ENCODE measurements around the gene LRRC3.

DNA sequence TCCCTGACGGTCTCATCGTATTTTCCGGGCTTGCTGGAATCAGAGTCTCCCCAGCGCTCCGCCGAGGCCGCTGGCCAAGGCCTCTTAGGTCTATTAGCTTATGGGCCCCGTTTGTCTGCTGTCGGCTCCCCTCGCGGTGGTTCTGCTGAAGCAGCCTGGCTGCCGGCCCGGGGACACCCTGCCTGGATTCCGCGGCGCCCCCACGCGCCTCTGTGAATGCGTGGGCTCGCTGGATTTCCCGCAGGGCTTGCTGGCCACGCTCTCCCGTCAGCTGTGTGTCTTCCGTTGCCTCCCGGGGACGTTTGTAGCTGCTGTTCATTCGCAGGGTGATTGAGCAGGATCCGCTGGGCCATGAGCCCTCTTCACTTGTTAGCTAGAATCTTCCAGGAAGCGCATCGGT lies 8.4 kb downstream of the LRRC3 start:
- TF ChIP-seq POLR2A (IDR thresholded peaks at IDR 0.05; ENCODE audit: control extremely low read depth in 1 of 2, low read depth in 2 of 2, low read length in 2 of 2) (no peak), SP2 (IDR thresholded peaks at IDR 0.05; ENCODE audit: low read length) (no peak), SP1 (IDR thresholded peaks at IDR 0.05; ENCODE audit: low read depth, low read length) (no peak), EZH2 (IDR thresholded peaks at IDR 0.05; ENCODE audit: low read depth, low read length, severe bottlenecking) (no peak), CBX5 (IDR thresholded peaks at IDR 0.05; ENCODE audit: low read depth, low read length) (no peak), EP300 (IDR thresholded peaks at IDR 0.05; ENCODE audit: borderline replicate concordance in 1 of 2, low read depth in 2 of 2, low read length in 2 of 2) (no peak), GABPA (IDR thresholded peaks at IDR 0.05; ENCODE audit: borderline replicate concordance, insufficient read depth, low read length) (no peak), CEBPB (IDR thresholded peaks at IDR 0.05; ENCODE audit: low read depth, low read length) (no peak), JUND (IDR thresholded peaks at IDR 0.05; ENCODE audit: low read length) (no peak), POLR2AphosphoS5 (IDR thresholded peaks at IDR 0.05; ENCODE audit: low read depth, low read length) (no peak), ZNF274 (IDR thresholded peaks at IDR 0.05; ENCODE audit: borderline replicate concordance, extremely low read depth, low read length) (no peak)
- TF ChIP-seq, protein P1, sequence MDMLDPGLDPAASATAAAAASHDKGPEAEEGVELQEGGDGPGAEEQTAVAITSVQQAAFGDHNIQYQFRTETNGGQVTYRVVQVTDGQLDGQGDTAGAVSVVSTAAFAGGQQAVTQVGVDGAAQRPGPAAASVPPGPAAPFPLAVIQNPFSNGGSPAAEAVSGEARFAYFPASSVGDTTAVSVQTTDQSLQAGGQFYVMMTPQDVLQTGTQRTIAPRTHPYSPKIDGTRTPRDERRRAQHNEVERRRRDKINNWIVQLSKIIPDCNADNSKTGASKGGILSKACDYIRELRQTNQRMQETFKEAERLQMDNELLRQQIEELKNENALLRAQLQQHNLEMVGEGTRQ (IDR thresholded peaks at IDR 0.05; ENCODE audit: low read length), result no peak
- TF ChIP-seq, protein P2, sequence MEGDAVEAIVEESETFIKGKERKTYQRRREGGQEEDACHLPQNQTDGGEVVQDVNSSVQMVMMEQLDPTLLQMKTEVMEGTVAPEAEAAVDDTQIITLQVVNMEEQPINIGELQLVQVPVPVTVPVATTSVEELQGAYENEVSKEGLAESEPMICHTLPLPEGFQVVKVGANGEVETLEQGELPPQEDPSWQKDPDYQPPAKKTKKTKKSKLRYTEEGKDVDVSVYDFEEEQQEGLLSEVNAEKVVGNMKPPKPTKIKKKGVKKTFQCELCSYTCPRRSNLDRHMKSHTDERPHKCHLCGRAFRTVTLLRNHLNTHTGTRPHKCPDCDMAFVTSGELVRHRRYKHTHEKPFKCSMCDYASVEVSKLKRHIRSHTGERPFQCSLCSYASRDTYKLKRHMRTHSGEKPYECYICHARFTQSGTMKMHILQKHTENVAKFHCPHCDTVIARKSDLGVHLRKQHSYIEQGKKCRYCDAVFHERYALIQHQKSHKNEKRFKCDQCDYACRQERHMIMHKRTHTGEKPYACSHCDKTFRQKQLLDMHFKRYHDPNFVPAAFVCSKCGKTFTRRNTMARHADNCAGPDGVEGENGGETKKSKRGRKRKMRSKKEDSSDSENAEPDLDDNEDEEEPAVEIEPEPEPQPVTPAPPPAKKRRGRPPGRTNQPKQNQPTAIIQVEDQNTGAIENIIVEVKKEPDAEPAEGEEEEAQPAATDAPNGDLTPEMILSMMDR (IDR thresholded peaks at IDR 0.05; ENCODE audit: control extremely low read depth in 1 of 3, insufficient read depth in 1 of 3, low read depth in 1 of 3, low read length in 3 of 3), result 0 out of 4 replicates have a peak, but pooled peaks of 1 of the 3 experiments have one; percentile 3
- TF ChIP-seq, protein P3, sequence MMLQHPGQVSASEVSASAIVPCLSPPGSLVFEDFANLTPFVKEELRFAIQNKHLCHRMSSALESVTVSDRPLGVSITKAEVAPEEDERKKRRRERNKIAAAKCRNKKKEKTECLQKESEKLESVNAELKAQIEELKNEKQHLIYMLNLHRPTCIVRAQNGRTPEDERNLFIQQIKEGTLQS (IDR thresholded peaks at IDR 0.05; ENCODE audit: insufficient read depth, low read depth, low read length), result no peak

Measured in H1 (cell line).